AML-193 (cell line): ENCODE results near the gene TMED10.

Experiments
- DNase-seq, 2 experiments: peaks; one replicate each; lab custom pipeline; 2025; lab: John Stamatoyannopoulos, UW

The TMED10 gene

DNA sequence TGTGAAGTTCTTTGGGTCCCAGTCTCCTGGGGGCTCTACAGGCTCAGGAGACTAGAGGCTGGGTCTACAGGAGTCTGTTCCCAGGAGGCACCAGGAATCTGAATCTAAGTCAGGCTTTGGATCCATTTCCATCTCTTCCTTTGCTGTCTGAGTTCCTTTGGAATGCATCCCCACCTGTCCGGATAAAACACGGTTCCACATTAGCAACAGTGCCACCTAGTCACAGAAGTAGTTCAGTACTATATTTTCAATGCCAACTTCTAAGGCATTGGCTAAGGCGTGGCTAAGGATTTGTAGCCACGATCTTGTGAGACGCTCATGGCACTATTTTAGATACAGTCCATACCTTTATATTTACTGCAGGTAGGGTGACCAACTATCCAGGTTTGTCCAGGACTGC, 91.9 kb downstream of the TMED10 start:
- no peak for DNase-seq

DNA sequence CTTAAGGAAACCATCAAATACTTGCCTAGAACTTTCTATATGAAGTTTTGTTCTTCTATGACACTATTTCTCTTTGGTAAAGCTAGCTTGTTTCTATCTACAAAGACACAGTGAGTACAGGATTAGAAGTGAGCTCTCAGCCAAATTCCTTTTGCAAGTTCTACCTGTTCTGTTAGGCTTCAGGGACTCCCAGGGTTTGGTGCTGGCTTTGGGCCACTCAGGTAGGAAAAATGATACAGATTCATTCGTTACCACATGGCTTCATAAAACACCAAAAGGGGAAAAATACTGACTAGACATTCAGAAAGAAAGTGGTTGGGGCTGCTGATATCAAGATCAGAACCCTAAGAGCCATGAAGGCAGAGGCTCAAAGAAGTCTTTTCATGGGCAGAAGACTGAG, 93.1 kb downstream of the TMED10 start:
- no peak for DNase-seq

GRCh38 chr14:75081660-75082229, 94.7 kb downstream of the TMED10 start:
- no peak for DNase-seq
